Measurements from ENCODE around the gene ZNF791. TPM values are rescaled to one million over a fixed set of nuclear protein-coding genes. Genes with fewer than 3 reads are reported as not detected.

ZNF791 gene
- total RNA-seq, 3 donors from 2014 or later (not counting 1 experiment from before 2014, with no cell fraction given): 52.6 to 62.0 (median 56.5) TPM

- Mint-ChIP-seq H3K27ac (peak within 1 kb of the TSS; percentile 98), H3K4me1 (peaks cover 41 to 52% of the 10 kb centered on the region in 2 donors), H3K9me3 (no peaks in the 10 kb centered on the region), H3K27me3 (ENCODE audit: low read depth in 2 of 2) (no peaks in the 10 kb centered on the region), H3K4me3 (peak within 1 kb of the TSS; percentile 96), H3K36me3 (no peaks in the 10 kb centered on the region)
- peaks cover 23% of the 10 kb centered on the region for H3K36me3 ChIP-seq (ENCODE audit: control insufficient read depth, insufficient read depth, low read length)
- no peaks in the 10 kb centered on the region for H3K9me3 ChIP-seq (ENCODE audit: control insufficient read depth, insufficient read depth, low read length)
- peak within 1 kb of the TSS; percentile 94 for H3K4me3 ChIP-seq (ENCODE audit: low read length)
- no peaks in the 10 kb centered on the region for H3K27me3 ChIP-seq (ENCODE audit: control insufficient read depth, insufficient read depth, low read length)
- peak within 1 kb of the TSS; percentile 90 for H3K27ac ChIP-seq (ENCODE audit: low read length)
- peak; percentile 77 to 91 for DNase-seq
- ATAC-seq: peak; percentile 78 to 87 (median 82)
- H3K4me1 ChIP-seq (ENCODE audit: control insufficient read depth, insufficient read depth, low read length): peaks cover 59% of the 10 kb centered on the region
- no peak for TF ChIP-seq CTCF (IDR thresholded peaks at IDR 0.05)
- intact Hi-C loops (cut with micrococcal nuclease): loop anchor here (5.0 kb wide), 1 partner anchor 56 kb away; the partner anchor contains the start of gene TNPO2
- WGBS (ENCODE audit: insufficient coverage): under 1% methylated on average over 46 of the region's 46 CpGs
Measured at GRCh38 chr19:12666265-12667048, 55.7 kb downstream of the ZNF791 start, which contains the start of the genes MAN2B1 and WDR83. Gene MAN2B1 (minus strand): TSS chr19:12666742. CDS start chr19:12666701, 41 bp downstream. Gene WDR83 (plus strand): TSS chr19:12666807. CDS start chr19:12669791, 2,984 bp downstream.

GRCh38 chr19:12667731-12668302 is 57.1 kb downstream of the ZNF791 start:
- Mint-ChIP-seq H3K4me3 (peak overlapping the region; percentile 97), H3K27me3 (ENCODE audit: low read depth in 2 of 2) (no peaks in the 10 kb centered on the region), H3K36me3 (no peaks in the 10 kb centered on the region), H3K9me3 (no peaks in the 10 kb centered on the region), H3K27ac (peak overlapping the region; percentile 98), H3K4me1 (peaks cover 47 to 61% of the 10 kb centered on the region in 2 donors)
- peak overlapping the region; percentile 96 for H3K27ac ChIP-seq (ENCODE audit: low read length)
- 97% methylated on average over 3 of the region's 4 CpGs for WGBS (ENCODE audit: insufficient coverage)
- peaks cover 59% of the 10 kb centered on the region for H3K4me1 ChIP-seq (ENCODE audit: control insufficient read depth, insufficient read depth, low read length)
- DNase-seq (no peak), ATAC-seq (no peak)
- no peak for TF ChIP-seq CTCF (IDR thresholded peaks at IDR 0.05)
- peaks cover 18% of the 10 kb centered on the region for H3K36me3 ChIP-seq (ENCODE audit: control insufficient read depth, insufficient read depth, low read length)
- H3K27me3 ChIP-seq (ENCODE audit: control insufficient read depth, insufficient read depth, low read length): no peaks in the 10 kb centered on the region
- intact Hi-C loops (cut with micrococcal nuclease): loop anchor here (5.0 kb wide), 1 partner anchor 54 kb away; the partner anchor contains the start of gene TNPO2
- H3K4me3 ChIP-seq (ENCODE audit: low read length): no peak overlapping the region
- H3K9me3 ChIP-seq (ENCODE audit: control insufficient read depth, insufficient read depth, low read length): no peaks in the 10 kb centered on the region

GRCh38 chr19:12668346-12668745 is 57.6 kb downstream of the ZNF791 start:
- Histone ChIP-seq H3K27me3 (ENCODE audit: control insufficient read depth, insufficient read depth, low read length) (no peaks in the 10 kb centered on the region), H3K4me1 (ENCODE audit: control insufficient read depth, insufficient read depth, low read length) (peaks cover 59% of the 10 kb centered on the region), H3K27ac (ENCODE audit: low read length) (peak overlapping the region; percentile 96), H3K36me3 (ENCODE audit: control insufficient read depth, insufficient read depth, low read length) (peaks cover 16% of the 10 kb centered on the region), H3K9me3 (ENCODE audit: control insufficient read depth, insufficient read depth, low read length) (no peaks in the 10 kb centered on the region), H3K4me3 (ENCODE audit: low read length) (peak overlapping the region; percentile 84)
- H3K27ac Mint-ChIP-seq: peak overlapping the region; percentile 98
- WGBS (ENCODE audit: insufficient coverage): 92% methylated on average over 8 of the region's 8 CpGs
- no peaks in the 10 kb centered on the region for H3K27me3 Mint-ChIP-seq (ENCODE audit: low read depth in 2 of 2)
- no peaks in the 10 kb centered on the region for H3K9me3 Mint-ChIP-seq
- no peak for TF ChIP-seq CTCF (IDR thresholded peaks at IDR 0.05)
- intact Hi-C loops (cut with micrococcal nuclease): loop anchor here (5.0 kb wide), 1 partner anchor 54 kb away; the partner anchor contains the start of gene TNPO2
- H3K4me1 Mint-ChIP-seq: peaks cover 47 to 61% of the 10 kb centered on the region in 2 donors
- ATAC-seq: no peak
- H3K36me3 Mint-ChIP-seq: no peaks in the 10 kb centered on the region
- no peak for DNase-seq
- peak overlapping the region; percentile 97 for H3K4me3 Mint-ChIP-seq
